GM21367 (cell line): Measurements from ENCODE around the gene IL1R2.

Experiments used
- ATAC-seq: cut with Tn5 transposase; IDR thresholded peaks from one replicate; pipeline ENCODE4 v1.9.1; 2021; ENCODE audit not compliant: unreplicated experiment

IL1R2 gene

DNA sequence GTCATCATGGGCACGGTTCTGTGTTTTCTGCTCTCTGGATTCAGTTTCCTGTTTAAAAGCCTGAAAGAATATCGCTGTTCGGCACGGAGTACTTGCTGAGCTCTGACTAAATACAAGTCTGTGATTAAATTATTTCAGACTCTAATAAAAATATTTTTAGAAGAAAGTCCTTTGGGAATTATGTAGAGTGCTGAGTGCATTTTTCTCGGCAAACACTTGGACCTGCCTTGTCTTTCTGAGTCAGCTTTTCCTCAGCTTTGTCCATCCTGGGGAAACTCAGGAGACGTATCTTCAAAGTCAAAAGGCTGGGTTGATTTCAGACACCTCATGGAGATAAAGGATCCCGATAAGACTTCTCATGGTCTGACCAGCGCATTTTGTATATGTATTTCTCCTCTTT lies 45.9 kb downstream of the IL1R2 start:
- ATAC-seq = no peak

DNA sequence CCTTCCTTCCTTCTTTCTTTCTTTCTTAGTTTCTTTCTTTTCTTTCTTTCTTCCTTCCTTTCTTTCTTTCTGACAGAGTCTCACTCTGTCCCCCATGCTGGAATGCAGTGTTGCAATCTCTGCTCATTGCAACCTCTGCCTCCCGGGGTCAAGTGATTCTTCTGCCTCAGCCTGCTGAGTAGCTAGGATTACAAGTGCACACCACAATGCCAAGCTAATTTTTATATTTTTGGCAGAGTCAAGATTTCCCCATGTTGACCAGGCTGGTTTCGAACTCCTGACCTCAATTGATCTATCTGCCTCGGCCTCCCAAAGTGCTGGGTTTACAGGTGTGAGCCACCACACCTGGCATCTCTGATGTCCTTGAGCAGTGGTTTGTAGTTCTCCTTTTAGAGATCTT lies 48.5 kb downstream of the IL1R2 start:
- no peak for ATAC-seq

DNA sequence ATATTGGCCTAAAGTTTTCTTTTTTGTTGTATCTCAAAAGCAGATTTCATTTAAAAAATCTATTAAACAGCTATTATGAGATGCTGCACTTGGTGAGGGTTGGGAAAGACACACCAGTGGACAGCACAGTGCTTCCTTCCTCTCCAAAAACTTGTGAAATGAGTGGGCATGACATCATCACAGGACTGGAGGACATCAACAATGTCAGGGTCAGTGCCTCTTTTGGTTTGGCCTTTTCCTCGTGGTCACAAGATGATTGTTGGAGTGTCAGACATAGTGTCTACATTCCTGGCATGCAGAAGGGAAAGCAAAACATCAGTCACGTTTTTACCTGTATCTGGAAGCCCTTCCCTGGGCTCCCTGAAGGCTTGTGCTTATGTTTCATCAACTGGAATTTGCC lies 49.6 kb downstream of the IL1R2 start:
- no peak for ATAC-seq

DNA sequence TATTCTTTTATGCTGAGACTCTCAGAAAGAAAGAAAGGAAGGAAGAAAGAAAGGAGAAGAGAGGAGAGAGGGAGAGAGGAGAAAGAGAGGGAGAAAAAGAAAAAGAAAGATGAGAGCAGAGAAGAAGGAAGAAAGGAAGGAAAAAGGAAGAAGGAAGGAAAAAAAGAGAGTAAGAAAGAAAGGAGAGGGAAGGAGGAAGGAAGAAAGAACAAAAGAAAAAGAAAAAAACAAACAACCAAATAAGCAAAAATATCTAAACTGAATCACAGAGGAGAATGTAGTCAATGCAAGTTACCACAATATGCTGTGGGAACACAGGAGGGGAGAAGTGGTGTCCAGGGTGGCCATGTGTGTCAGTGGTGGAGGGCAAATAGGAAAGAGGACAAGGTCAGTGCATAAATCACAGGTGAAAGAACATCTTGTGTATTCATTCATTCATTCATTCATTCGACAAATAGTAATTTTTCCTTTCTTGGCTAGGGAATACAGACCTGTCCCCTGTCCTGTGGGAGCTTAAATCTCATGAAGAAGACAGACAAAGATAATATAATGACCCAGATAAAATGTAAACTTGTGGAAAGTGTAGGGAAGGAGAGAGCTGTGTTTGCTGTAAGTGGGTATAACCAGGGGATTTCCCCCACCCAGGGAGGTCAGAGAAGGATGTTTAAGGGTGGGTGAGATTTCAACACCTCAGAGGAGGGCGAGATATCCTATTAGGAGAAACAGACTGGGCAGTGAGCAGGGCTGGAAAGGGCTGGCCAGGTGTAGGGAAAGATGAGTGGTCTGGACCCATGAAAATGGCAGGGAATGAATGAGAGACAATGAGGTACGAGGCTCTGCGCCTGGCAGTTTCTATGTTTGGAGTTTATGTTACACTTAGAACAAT lies 50.7 kb downstream of the IL1R2 start:
- ATAC-seq = no peak

DNA sequence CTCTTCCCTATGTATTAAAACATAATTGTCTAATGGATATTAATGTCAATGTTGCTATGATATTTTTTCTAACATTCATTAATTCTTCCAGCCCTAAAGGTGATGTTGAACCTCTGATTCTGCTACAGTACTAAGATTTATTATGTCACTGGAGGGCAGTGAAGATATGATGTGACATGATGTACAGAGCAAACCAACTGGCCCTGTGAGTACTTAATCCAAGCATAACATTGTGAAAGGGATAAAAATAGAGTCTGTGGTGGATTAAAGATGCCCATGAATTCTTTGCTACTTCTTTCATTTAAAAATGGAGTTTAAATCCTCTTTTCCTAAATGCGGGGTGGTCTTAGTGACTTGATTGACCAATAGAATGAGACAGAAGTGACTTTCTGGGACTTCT lies 51.8 kb downstream of the IL1R2 start:
- no peak for ATAC-seq

DNA sequence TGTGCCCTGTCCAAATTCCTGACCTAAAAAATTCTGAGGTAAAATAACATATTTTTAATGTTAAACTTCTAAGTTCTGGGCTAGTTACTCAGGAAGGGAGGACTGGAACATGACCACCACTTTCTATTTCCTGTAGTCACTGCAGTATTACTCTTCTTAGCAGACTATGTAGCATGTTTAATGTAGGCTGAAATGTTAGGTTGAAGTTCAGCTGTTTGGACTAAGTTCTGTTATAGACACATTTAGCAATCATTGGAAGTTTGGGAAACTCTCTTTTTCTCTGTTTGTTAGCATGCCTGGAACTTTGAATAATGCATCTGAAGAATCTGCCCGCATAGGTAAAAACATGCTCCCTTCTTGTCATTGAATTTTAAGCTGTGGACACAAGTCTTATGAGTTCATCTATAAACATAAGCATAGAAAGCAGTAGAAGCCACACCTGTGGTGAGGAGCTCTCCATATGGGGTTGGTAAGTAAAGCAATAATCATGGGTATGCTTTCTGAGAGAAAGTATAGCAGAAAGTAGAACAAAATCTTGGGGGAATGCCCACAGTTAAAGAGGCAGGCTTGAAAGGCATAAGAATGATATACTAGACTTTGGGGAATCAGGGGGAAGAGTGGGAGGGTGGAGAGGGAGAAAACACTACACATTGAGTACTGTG lies 52.6 kb downstream of the IL1R2 start:
- no peak for ATAC-seq

DNA sequence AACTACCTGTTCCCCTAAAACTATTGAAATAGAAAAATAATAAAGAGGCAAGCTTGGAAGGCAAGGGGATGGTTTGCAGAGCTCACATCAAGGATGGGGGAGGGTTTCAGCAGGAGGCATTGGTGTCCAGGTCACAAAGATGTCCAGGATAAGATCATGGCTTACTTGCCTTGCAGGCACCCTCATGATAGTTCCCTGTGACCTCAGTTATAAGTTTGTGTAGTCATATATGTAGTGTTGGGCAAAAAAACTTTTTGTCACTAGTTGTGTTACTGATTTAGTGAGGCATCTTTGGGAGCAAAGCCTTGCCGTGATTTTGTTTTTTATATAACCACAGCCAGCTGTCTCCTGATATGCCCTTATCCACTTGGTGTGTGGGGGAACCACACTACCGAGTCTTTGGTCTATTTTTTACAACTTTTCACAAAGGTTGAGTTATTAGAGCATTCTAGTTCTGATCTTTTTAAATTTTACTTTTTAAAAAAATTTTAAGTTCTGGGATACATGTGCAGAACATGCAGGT lies 53.3 kb downstream of the IL1R2 start:
- no peak for ATAC-seq

DNA sequence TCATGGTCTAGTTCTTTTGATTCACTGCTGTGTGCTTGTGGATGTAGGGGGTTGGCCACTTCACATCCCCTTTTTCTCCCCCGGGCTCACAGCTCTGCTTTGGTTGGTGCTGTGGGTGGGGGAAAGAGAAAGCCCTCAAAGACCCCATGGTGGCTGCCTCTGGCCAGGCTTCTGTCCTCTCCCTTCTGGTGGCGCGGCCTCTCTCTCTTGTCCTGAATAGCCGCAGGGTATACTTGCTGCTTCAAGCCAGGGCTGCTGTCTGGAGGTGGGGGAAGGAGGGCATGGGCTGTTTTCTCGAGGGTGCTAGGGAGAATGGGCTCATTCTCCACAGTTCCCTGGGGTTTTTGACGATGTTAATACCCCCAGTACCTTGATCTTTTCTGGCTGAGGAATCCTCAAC lies 53.9 kb downstream of the IL1R2 start:
- ATAC-seq = no peak

DNA sequence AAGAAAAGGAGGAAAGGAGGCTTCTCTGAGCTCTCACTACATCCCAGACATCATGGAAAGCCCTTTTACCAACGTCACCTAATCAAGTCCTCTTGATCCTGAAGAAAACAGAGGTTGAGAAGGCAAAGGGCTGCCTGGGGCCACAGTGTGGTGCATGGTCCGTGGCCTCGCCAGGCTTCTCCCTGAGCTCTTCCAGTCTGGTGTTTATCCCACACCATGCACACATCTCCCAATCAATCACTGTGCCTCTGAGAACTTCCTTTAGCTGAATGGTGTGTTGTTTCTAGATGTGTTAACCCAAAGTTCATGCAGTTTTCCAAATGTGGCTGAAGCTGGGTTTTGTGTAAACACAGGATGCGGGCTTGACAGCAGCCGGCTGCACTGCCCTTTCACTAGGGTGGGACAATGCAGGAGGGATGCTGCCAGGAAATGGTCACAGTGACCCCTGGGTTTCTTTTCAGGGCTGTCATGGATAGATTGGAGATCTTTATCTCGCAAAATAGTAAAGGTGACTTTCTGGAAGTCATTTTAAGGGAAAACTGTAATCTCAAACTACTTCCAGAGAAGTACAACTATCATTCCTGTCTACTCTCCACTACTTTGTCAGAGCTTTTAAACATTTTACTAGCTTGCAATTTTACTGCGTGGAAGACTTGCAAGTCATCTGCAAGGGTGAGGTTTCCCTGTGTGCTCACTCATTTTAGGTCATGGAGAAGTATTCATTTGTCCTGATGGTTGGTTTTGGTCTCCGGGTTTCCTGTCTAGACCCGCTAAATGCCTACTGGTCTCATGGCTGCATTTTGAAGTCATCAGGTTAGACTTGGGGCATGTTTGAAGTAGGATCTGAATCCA lies 54.6 kb downstream of the IL1R2 start:
- ATAC-seq = no peak

DNA sequence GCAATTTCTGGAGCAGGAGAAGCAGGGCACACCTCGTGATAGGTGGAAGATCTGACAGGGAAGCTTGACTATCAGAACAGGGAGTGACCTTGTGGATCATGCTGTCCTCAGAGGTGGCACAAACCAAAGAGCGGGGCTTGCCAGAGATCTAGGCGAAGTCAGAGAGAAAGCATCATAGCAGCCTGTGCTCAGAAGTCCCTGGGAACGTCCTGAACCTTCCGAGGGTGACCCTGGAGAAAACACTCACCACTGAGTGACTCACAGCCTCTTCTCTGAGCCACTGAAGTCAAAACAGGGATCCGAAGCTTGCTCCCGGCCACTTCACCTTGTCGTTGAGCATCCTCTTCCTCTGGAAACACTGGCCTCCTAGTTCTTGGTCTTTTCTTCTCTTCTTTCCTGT lies 56.7 kb downstream of the IL1R2 start:
- ATAC-seq = no peak

DNA sequence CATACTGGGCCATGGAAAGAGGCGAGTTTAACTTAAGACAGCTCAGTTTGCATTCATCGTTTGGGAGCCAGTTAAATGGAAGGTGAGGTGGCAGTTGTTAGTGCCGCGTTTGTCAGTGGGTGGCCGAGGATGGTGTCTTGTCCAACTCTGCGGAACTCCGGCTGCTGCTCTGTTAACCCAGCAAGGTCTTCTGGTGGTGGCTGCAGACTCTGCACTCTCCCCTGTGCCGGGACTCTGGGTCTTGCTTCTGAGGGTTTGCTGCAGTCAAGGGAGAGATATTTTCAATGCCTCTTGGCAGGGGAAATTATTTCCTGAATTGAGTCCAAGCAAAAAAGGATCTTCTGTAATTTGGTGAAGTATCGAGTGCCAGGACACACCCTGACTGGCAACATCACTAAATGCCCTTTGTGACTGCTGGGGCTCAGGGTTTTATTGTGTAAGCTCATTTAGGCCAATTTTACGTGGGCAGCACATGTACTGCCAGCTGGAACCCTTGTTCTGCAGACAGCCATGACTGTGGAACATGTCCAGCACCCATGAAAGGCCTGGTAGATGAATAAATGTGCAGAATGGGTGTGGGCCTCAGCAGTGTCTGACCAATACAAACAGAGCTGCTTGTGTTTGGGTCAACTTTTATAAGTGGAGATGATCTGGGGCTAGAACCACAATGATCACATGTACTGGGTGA lies 58.1 kb downstream of the IL1R2 start:
- no peak for ATAC-seq

DNA sequence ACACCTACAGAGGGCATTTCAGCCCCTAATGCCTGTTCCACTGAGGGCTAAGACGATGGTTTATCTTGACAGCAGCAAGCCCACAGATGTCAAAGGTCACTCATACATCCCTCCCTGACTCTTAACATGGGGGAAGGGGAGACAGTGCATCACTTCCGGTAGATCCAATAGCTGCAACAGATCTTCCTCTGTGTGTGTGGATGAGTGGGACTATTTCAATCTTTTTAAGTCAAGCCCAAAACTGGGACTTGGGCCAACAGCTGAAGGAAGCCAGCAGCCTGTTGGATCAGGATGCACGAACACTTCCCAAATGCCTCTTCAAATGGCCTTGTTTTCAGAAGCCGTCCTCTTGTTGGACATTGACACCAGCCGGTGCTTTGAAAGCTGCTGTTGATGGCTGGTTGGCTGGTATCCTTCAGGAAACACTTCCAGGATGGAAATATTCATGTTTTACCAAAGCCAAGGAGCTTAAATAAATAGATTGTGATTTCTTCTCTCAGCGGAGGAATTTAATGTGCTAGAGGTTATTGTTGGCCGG lies 59.2 kb downstream of the IL1R2 start:
- ATAC-seq = no peak

DNA sequence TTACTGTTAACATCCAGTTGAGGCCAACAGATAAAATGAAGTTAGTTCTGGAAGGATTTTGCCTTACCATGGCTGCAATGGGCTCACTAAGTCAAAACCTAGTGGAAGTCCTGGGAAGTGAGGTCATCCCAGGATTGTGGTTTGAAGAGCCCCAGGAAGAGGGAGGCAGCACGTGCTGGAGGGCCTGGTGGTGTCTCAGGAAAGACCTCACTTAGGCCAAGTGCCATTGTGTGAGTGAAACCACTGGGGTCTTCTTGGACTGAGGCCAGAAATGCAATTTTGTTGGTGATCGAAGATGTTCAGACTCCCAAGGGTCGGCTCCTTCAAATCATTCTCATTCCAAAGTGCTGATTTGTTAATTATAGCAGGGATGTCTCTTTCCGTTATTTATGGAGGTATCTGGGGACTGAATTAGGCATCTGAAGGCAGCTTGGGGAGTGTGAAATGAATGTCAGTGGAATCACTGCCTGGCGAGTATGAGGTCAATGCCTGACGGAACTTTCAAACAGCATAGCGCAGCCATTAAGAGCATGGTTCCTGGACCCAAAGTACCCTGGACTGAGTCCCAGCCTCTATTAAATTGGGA lies 60.0 kb downstream of the IL1R2 start:
- ATAC-seq = no peak

DNA sequence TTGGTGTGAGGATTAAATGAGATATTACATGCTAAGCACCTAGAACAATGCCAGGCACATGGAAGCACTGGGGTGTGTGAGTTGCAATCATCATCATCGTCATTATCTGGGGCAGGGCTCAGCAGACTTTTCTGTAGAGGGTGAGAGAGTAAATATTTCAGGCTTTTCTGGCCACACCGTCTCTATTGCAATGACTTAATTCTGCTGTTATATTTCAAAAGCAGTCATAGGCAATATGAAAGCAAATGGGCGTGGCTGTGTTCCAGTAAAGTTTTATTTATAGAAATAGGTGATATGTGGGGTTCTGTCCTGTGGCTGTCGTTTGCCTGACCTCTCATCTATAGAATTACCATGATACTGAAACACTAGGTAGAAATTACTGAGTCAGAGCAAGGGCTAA lies 60.6 kb downstream of the IL1R2 start:
- no peak for ATAC-seq

DNA sequence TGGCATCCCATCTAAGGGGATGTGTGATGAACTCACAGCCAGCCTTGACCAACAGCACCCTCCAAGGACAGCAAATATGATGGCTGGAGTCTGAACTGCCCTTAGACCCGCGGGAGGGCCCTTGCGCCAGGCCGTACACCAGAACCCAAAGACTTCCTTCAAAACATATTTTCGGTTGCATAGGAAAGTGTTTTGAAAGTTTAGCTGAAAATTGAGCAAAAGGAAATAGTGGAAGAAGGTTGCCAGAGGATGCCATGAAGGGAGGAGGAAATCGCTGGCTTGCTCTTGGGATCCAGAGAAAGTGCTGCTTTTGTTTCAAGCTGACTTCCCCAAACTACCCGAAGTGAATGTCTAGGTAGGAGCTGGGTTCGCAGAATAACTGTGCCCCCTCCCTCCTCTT lies 61.3 kb downstream of the IL1R2 start:
- no peak for ATAC-seq

DNA sequence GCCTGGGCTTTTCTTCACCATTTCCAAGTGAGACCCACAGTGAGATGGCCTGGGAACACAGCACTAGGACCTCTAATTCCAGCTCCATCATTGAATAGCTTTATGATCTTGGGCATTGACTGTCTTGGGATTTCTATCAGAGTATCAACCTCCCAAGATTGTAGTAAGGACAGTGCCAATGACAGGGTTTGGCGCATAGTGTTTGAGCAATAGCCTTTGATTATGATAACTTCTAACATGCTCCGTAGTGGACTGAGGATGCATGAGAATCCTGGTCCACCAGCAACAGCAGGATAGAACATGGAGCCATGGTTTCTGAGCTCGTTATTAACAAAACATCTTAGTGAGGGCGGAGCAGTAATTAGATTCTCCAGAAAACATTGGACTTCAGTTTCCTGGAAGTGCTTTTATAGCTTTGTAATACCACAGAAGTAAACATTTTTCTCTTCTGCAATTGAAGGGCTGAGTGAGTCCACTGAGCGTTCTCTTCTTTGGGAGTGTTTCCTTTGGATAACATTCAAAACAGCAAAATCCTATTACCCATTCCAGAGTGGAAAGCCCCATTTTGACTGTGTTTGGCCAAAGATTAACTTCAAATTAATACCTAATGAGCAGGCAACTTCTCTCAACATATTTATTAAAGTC lies 63.7 kb downstream of the IL1R2 start:
- no peak for ATAC-seq

DNA sequence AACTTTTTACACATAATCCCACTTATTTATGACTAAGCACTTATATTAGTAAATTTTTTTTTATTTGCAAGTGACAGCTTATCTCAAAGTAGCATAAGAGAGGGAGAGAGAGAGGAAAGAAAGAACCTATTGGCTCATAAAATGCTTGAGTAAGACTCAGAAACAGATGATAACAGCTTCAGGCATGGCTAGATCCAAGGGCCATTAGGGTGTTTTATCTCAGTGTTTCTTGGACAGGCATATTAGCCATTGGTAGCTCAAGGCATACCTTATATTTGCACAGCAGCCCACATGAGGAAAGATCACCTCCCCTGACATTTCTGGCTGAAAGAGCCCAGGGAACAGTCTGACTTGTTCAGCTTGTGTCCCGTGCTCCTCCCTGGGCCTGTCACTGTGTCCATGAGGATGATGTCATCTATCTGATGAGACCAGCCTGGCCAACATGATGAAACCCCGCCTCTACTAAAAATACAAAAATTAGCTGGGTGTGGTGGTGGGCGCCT lies 64.4 kb downstream of the IL1R2 start:
- ATAC-seq = no peak

DNA sequence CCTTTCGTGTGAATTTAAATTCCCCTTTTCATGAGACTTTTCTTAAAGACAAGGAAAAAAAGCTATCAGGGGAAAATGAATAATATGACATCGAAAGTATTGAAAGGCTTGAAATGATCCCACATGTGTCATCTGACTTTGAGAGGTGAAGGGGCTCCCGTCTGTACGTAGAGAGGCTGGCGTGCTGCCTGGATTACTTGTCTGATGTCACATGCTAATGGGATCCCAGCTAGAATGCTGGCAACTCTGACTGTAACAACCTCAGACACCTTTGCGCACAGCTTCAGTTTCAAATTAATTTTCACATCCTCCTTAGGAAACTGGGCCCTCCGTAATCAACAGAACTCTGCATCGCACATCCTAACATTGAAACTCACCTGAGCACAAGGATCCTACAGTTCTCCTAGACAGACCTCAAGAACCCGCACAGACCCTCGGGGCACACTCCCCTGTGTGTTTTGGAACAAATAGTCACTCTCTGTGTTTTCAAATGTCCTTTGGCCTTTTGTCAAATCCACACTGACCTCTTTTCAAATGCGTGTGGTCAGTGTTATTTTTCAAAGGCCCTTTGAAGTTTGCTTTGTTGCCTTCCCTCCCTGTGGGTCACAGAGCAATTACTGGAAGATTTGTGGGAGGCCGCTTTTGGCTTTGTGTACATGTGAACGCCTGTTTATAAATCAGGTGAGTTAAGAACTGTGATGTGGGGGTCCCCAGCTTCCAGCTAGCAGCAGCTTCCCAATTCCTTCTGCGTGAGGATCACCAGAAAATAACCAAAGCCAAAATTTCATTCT lies 65.9 kb downstream of the IL1R2 start:
- ATAC-seq = no peak
